ENCODE data around the gene VWA2. TPM values are rescaled to one million over a fixed set of nuclear protein-coding genes. Genes with fewer than 3 reads are reported as not detected.

Gene VWA2
- total RNA-seq, 1 experiment from 2014 or later, result not detected

- no peaks in the 10 kb centered on the region for H4K20me1 ChIP-seq (ENCODE audit: insufficient read depth)
- RAD21 ChIA-PET (ENCODE audit: low non-redundant PET in 1 of 2, low total read pairs in 2 of 2, uncharacterized antibody in 2 of 2, unreplicated experiment in 2 of 2), result no interaction called here
- no peak overlapping the region for H3K9ac ChIP-seq (ENCODE audit: low read length)
- no peaks in the 10 kb centered on the region for H3K79me2 ChIP-seq (ENCODE audit: insufficient read depth, low read length)
- H3K27me3 ChIP-seq (ENCODE audit: insufficient read depth, low read length), result no peaks in the 10 kb centered on the region
- no peaks in the 10 kb centered on the region for H3K36me3 ChIP-seq (ENCODE audit: control insufficient read depth in 1 of 2, insufficient read depth in 2 of 2, low read length in 2 of 2)
- no peak overlapping the region for H2AFZ ChIP-seq (ENCODE audit: low read depth, low read length, poor library complexity, severe bottlenecking)
- POLR2A ChIA-PET, result no interaction called here
- DNase-seq (ENCODE audit: low read depth, low spot score) (no peak), ATAC-seq (no peak)
- no TSS peak for BruUV-seq (replicated peaks)
- TF ChIP-seq ZBTB33 (IDR thresholded peaks at IDR 0.05; ENCODE audit: extremely low read depth, insufficient replicate concordance, low read length) (no peak), EZH2phosphoT487 (IDR thresholded peaks at IDR 0.05; ENCODE audit: borderline replicate concordance) (no peak), POLR2A (IDR thresholded peaks at IDR 0.05; ENCODE audit: borderline replicate concordance, extremely low read depth, insufficient read depth, insufficient read length) (no peak), ATF3 (IDR thresholded peaks at IDR 0.05) (no peak), TCF7L2 (IDR thresholded peaks at IDR 0.05; ENCODE audit: borderline replicate concordance, extremely low read depth, insufficient read depth, insufficient read length) (no peak), EZH2 (IDR thresholded peaks at IDR 0.05) (no peak), SRF (IDR thresholded peaks at IDR 0.05; ENCODE audit: low read depth) (no peak), SIN3A (IDR thresholded peaks at IDR 0.05; ENCODE audit: low read depth) (no peak)
- TF ChIP-seq, protein P1, sequence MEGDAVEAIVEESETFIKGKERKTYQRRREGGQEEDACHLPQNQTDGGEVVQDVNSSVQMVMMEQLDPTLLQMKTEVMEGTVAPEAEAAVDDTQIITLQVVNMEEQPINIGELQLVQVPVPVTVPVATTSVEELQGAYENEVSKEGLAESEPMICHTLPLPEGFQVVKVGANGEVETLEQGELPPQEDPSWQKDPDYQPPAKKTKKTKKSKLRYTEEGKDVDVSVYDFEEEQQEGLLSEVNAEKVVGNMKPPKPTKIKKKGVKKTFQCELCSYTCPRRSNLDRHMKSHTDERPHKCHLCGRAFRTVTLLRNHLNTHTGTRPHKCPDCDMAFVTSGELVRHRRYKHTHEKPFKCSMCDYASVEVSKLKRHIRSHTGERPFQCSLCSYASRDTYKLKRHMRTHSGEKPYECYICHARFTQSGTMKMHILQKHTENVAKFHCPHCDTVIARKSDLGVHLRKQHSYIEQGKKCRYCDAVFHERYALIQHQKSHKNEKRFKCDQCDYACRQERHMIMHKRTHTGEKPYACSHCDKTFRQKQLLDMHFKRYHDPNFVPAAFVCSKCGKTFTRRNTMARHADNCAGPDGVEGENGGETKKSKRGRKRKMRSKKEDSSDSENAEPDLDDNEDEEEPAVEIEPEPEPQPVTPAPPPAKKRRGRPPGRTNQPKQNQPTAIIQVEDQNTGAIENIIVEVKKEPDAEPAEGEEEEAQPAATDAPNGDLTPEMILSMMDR (IDR thresholded peaks at IDR 0.05 in 2 of 3, conservative IDR thresholded peaks at IDR 0.05 in 1 of 3; ENCODE audit: borderline replicate concordance in 1 of 3, insufficient read depth in 1 of 3, low read depth in 2 of 3, low read length in 2 of 3), result no peak
- TF ChIP-seq, protein P2, sequence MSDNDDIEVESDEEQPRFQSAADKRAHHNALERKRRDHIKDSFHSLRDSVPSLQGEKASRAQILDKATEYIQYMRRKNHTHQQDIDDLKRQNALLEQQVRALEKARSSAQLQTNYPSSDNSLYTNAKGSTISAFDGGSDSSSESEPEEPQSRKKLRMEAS (IDR thresholded peaks at IDR 0.05), result no peak
- TF ChIP-seq, protein P3, sequence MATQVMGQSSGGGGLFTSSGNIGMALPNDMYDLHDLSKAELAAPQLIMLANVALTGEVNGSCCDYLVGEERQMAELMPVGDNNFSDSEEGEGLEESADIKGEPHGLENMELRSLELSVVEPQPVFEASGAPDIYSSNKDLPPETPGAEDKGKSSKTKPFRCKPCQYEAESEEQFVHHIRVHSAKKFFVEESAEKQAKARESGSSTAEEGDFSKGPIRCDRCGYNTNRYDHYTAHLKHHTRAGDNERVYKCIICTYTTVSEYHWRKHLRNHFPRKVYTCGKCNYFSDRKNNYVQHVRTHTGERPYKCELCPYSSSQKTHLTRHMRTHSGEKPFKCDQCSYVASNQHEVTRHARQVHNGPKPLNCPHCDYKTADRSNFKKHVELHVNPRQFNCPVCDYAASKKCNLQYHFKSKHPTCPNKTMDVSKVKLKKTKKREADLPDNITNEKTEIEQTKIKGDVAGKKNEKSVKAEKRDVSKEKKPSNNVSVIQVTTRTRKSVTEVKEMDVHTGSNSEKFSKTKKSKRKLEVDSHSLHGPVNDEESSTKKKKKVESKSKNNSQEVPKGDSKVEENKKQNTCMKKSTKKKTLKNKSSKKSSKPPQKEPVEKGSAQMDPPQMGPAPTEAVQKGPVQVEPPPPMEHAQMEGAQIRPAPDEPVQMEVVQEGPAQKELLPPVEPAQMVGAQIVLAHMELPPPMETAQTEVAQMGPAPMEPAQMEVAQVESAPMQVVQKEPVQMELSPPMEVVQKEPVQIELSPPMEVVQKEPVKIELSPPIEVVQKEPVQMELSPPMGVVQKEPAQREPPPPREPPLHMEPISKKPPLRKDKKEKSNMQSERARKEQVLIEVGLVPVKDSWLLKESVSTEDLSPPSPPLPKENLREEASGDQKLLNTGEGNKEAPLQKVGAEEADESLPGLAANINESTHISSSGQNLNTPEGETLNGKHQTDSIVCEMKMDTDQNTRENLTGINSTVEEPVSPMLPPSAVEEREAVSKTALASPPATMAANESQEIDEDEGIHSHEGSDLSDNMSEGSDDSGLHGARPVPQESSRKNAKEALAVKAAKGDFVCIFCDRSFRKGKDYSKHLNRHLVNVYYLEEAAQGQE (IDR thresholded peaks at IDR 0.05; ENCODE audit: low read depth), result no peak
- no peaks in the 10 kb centered on the region for H3K9me3 ChIP-seq (ENCODE audit: control insufficient read depth in 1 of 2, insufficient read depth in 1 of 2, low read depth in 1 of 2, low read length in 2 of 2)
- no peak overlapping the region for H3K4me3 ChIP-seq (replicated peaks in 1 of 2; ENCODE audit: low read depth in 1 of 2, low read length in 2 of 2)
- no peak overlapping the region for H3K4me2 ChIP-seq (ENCODE audit: low read length)
- no peak overlapping the region for H3K27ac ChIP-seq (ENCODE audit: low read depth, low read length)
- H3K9me2 ChIP-seq (ENCODE audit: insufficient read depth), result no peaks in the 10 kb centered on the region
- H3K4me1 ChIP-seq (ENCODE audit: control insufficient read depth in 1 of 2, insufficient read depth in 2 of 2, low read length in 2 of 2), result 0 out of 4 replicates have a peak, but pooled peaks cover 0 to under 1% of the 10 kb centered on the region in 2 experiments
- intact Hi-C loops (cut with micrococcal nuclease), result no loop called here
- CTCF ChIA-PET, result no interaction called here
These were observed 20.8 kb downstream of the VWA2 start for GRCh38 chr10:114259824-114260223.

Data from HCT116 (cell line).